Neural progenitor cell (in vitro differentiated cells): ENCODE results near the gene DSCAML1.

ENCODE experiments used
- EZH2 ChIP-seq: fragments of 200-600 bp; sonication (generic); IDR thresholded peaks from 2 replicates; pipeline ENCODE4 v1.6.1; 2017; ENCODE audit warnings: antibody characterized with exemption, mild to moderate bottlenecking, moderate library complexity
- TF ChIP-seq, protein P1 (sequence below): fragments of 200-600 bp; sonication (generic); IDR thresholded peaks from 2 replicates; pipeline ENCODE4 v1.5.1; 2017; ENCODE audit warnings: antibody characterized with exemption, mild to moderate bottlenecking

- TF ChIP-seq, protein P1, sequence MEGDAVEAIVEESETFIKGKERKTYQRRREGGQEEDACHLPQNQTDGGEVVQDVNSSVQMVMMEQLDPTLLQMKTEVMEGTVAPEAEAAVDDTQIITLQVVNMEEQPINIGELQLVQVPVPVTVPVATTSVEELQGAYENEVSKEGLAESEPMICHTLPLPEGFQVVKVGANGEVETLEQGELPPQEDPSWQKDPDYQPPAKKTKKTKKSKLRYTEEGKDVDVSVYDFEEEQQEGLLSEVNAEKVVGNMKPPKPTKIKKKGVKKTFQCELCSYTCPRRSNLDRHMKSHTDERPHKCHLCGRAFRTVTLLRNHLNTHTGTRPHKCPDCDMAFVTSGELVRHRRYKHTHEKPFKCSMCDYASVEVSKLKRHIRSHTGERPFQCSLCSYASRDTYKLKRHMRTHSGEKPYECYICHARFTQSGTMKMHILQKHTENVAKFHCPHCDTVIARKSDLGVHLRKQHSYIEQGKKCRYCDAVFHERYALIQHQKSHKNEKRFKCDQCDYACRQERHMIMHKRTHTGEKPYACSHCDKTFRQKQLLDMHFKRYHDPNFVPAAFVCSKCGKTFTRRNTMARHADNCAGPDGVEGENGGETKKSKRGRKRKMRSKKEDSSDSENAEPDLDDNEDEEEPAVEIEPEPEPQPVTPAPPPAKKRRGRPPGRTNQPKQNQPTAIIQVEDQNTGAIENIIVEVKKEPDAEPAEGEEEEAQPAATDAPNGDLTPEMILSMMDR = no peak
- TF ChIP-seq EZH2 = no peak
Measured at GRCh38 chr11:117544130-117544800, 252.8 kb downstream of the DSCAML1 start.
